VCaP (cell line): ENCODE data around the gene PILRA.

Experiments used
- H3K27ac ChIP-seq: fragments of 450-650 bp; 2 replicates; pipeline ENCODE4 v1.5.1; 2017
- CTCF ChIP-seq: fragments of 450-650 bp; conservative IDR thresholded peaks from 2 replicates; pipeline ENCODE4 v1.5.1; 2017; ENCODE audit warnings: mild to moderate bottlenecking, moderate library complexity

The PILRA gene

GRCh38 chr7:100393233-100393905 is 20.1 kb downstream of the PILRA start:
- no peak for TF ChIP-seq CTCF
- no peak overlapping the region for H3K27ac ChIP-seq

GRCh38 chr7:100394077-100394476 is 20.8 kb downstream of the PILRA start:
- H3K27ac ChIP-seq: no peak overlapping the region
- TF ChIP-seq CTCF: no peak

- no peak overlapping the region for H3K27ac ChIP-seq
- no peak for TF ChIP-seq CTCF
These were observed 23.2 kb downstream of the PILRA start for GRCh38 chr7:100396421-100396982.

GRCh38 chr7:100397315-100398081 is 24.2 kb downstream of the PILRA start:
- no peak overlapping the region for H3K27ac ChIP-seq
- no peak for TF ChIP-seq CTCF

GRCh38 chr7:100398239-100398638 is 25.0 kb downstream of the PILRA start:
- TF ChIP-seq CTCF: no peak

GRCh38 chr7:100400041-100400440 is 26.8 kb downstream of the PILRA start:
- no peak overlapping the region for H3K27ac ChIP-seq
- no peak for TF ChIP-seq CTCF

More at GRCh38 chr7:100398239-100398638, 25.0 kb downstream of the PILRA start:
- no peak overlapping the region for H3K27ac ChIP-seq

- TF ChIP-seq CTCF: no peak
- H3K27ac ChIP-seq: no peak overlapping the region
These were observed 27.4 kb downstream of the PILRA start for GRCh38 chr7:100400656-100401055.
